ENCODE data around the gene GALNT12. TPM values are rescaled to one million over a fixed set of nuclear protein-coding genes. Genes with fewer than 3 reads are reported as not detected.
A peak's percentile ranks its signal among the peaks of the same experiment; 100 is the strongest.

Gene GALNT12
- total and polyA plus RNA-seq, 2 experiments from 2014 or later, result 14.6 to 23.6 TPM

- DNase-seq (ENCODE audit: low spot score) (peak; percentile 96), ATAC-seq (peak; percentile 90)
- no peak overlapping the region for H2AFZ ChIP-seq
- peaks cover 54% of the 10 kb centered on the region for H3K36me3 Mint-ChIP-seq (ENCODE audit: low read depth)
- H3K4me1 Mint-ChIP-seq, result no peaks in the 10 kb centered on the region; the same call in 2 of the 3 replicates
- H3F3A ChIP-seq (replicated peaks; ENCODE audit: low read depth), result no peaks in the 10 kb centered on the region
- H3K27ac Mint-ChIP-seq, result no peak overlapping the region
- H3K4me3 Mint-ChIP-seq, result no peak overlapping the region
- no peak overlapping the region for H3K4me2 ChIP-seq
- no peaks in the 10 kb centered on the region for H3K4me1 ChIP-seq (ENCODE audit: insufficient read depth)
- H3K27me3 Mint-ChIP-seq (ENCODE audit: insufficient read depth, low read depth, poor library complexity), result peaks cover 17% of the 10 kb centered on the region
- no peaks in the 10 kb centered on the region for H3K9me3 Mint-ChIP-seq
- H4K20me1 ChIP-seq (replicated peaks; ENCODE audit: insufficient read depth), result no peaks in the 10 kb centered on the region; the same call in 1 of the 2 replicates
- H3K9me2 ChIP-seq (ENCODE audit: insufficient read depth), result no peaks in the 10 kb centered on the region
- H3K36me3 ChIP-seq (ENCODE audit: insufficient read depth), result peaks cover 10% of the 10 kb centered on the region
- H3K27ac ChIP-seq (ENCODE audit: low read depth), result no peak overlapping the region
- H3K4me3 ChIP-seq, result no peak overlapping the region
- 0 out of 2 replicates have a peak, but pooled peaks cover 3% of the 10 kb centered on the region for H3K79me2 ChIP-seq (replicated peaks; ENCODE audit: insufficient read depth)
- TF ChIP-seq CTCF (conservative IDR thresholded peaks at IDR 0.05; ENCODE audit: low read depth in 2 of 2) (peak; percentile 79 to 89), ZNF331 (CRISPR knock-in tag; IDR thresholded peaks at IDR 0.05; ENCODE audit: low read depth) (no peak), EZH2 (IDR thresholded peaks at IDR 0.05; ENCODE audit: low read depth, unreplicated experiment) (no peak), EZH2phosphoT487 (IDR thresholded peaks at IDR 0.05; ENCODE audit: unreplicated experiment) (no peak), STAT1 (IDR thresholded peaks at IDR 0.05; ENCODE audit: unreplicated experiment) (no peak), NANOG (IDR thresholded peaks at IDR 0.05; ENCODE audit: borderline replicate concordance) (no peak), ZNF462 (CRISPR knock-in tag; IDR thresholded peaks at IDR 0.05) (no peak), JUNB (IDR thresholded peaks at IDR 0.05; ENCODE audit: unreplicated experiment) (no peak)
- H3K27me3 ChIP-seq (ENCODE audit: insufficient read depth), result no peaks in the 10 kb centered on the region
Observed at GRCh38 chr9:98775831-98776441, 31.5 kb upstream of the GALNT12 start.
